Esophagus muscularis mucosa (tissue), 4 donors: ENCODE data around the gene ZSCAN25.

Experiments used
- CTCF ChIP-seq, 3 experiments: fragments of 200-600 bp in 2 of 3; fragments of 450-650 bp in 1 of 3; sonication (generic) in 2 of 3; IDR thresholded peaks; one replicate each; pipeline ENCODE4 v1.5.1; 2017 to 2019; ENCODE audit warnings: antibody characterized with exemption in 3 of 3, mild to moderate bottlenecking in 2 of 3, moderate library complexity in 1 of 3
- EP300 ChIP-seq: sonication (generic); formaldehyde crosslinking; IDR thresholded peaks from one replicate; pipeline ENCODE4 v1.6.1; 2017; ENCODE audit warnings: antibody characterized with exemption
- POLR2A ChIP-seq: fragments of 450-650 bp; IDR thresholded peaks from one replicate; pipeline ENCODE4 v1.6.1; 2017; ENCODE audit warnings: antibody characterized with exemption, moderate library complexity, mild to moderate bottlenecking, low read depth
- POLR2AphosphoS5 ChIP-seq, 2 donors: sonication (generic); formaldehyde crosslinking; IDR thresholded peaks; one replicate each; pipeline ENCODE4 v1.6.1; 2017; ENCODE audit warnings: antibody characterized with exemption in 2 of 2

- no peak for TF ChIP-seq CTCF (IDR thresholded peaks at IDR 0.05)
- no peak for TF ChIP-seq POLR2AphosphoS5 (IDR thresholded peaks at IDR 0.05)
- no peak for TF ChIP-seq POLR2A
- no peak for TF ChIP-seq EP300
Measured at GRCh38 chr7:99645590-99645989, 28.8 kb downstream of the ZSCAN25 start.
